GM12878 (cell line): Measurements from ENCODE around the gene NMT1. TPM values are rescaled to one million over a fixed set of nuclear protein-coding genes. Genes with fewer than 3 reads are reported as not detected.

Source experiments
- ATAC-seq: fragments of 200-7000 bp; cut with Tn5 transposase; 3 replicates; pipeline ENCODE4 v1.9.1; 2020; ENCODE audit warnings: mild to moderate bottlenecking, moderate library complexity
- BruUV-seq: library from RNA; stranded (reverse); fragments of 400-500 nt; replicated peaks from 2 replicates; lab custom pipeline; 2021; lab: Mats Ljungman, UMichigan
- CTCF ChIA-PET: fragments of 300-600 bp; sonication (Branson Sonifier 250); formaldehyde crosslinking; extraction: SDS; loops from one replicate; lab custom pipeline; 2021; ENCODE audit warnings: inconsistent platforms; lab: Yijun Ruan, JAX
- POLR2A ChIA-PET: fragments of 350-600 bp; formaldehyde crosslinking; extraction: SDS; loops from one replicate; lab custom pipeline; 2021; ENCODE audit warnings: inconsistent platforms; lab: Charles Lee
- RAD21 ChIA-PET: fragments of 300-600 bp; sonication (Branson Sonifier 250); formaldehyde crosslinking; loops from one replicate; lab custom pipeline; 2023; ENCODE audit warnings: antibody characterized with exemption; ENCODE audit not compliant: unreplicated experiment; lab: Charles Lee
- SMC1A ChIA-PET: fragments of 300-600 bp; sonication (Branson Sonifier 250); formaldehyde crosslinking; loops from one replicate; lab custom pipeline; 2023; ENCODE audit not compliant: unreplicated experiment, uncharacterized antibody; lab: Charles Lee
- DNase-seq: peaks from one replicate; pipeline ENCODE4 v3.0.0-alpha.2; 2011; ENCODE audit warnings: low read depth, low spot score
- FAIRE-seq: peaks from 3 replicates; lab custom pipeline; 2011; peaks lifted over from hg19 to GRCh38; lab: Jason Lieb, UNC
- H2AFZ ChIP-seq: 2 replicates; pipeline ENCODE4 v1.6.0; 2011; ENCODE audit warnings: low read depth, low read length, control low read depth; ENCODE audit not compliant: control insufficient read depth
- H3K27ac ChIP-seq: 2 replicates; pipeline ENCODE4 v1.5.1; 2011; ENCODE audit warnings: control low read depth; ENCODE audit not compliant: control insufficient read depth, insufficient read depth
- H3K27me3 ChIP-seq, 2 experiments: replicated peaks in 1 of 2; 2 replicates each; pipeline versions ENCODE4 v1.6.0 to v1.6.1; 2011; ENCODE audit warnings: low read length in 1 of 2; ENCODE audit not compliant: control insufficient read depth in 2 of 2, insufficient read depth in 2 of 2
- H3K36me3 ChIP-seq, 2 experiments: 2 replicates each; pipeline ENCODE4 v1.5.1; 2011; ENCODE audit warnings: low read length in 1 of 2; ENCODE audit not compliant: control insufficient read depth in 2 of 2, insufficient read depth in 2 of 2
- H3K4me1 ChIP-seq: 2 replicates; pipeline ENCODE4 v1.6.1; 2011; ENCODE audit warnings: mild to moderate bottlenecking, low read length, moderate library complexity, mixed read lengths; ENCODE audit not compliant: control insufficient read depth, insufficient read depth
- H3K4me2 ChIP-seq: 2 replicates; pipeline ENCODE4 v1.6.0; 2011; ENCODE audit warnings: control low read depth; ENCODE audit not compliant: control insufficient read depth, insufficient read depth
- H3K4me3 ChIP-seq: fragments of 200-600 bp; sonication (generic); 2 replicates; pipeline ENCODE4 v1.5.1; 2016
- H3K79me2 ChIP-seq: 2 replicates; pipeline ENCODE4 v1.6.0; 2011; ENCODE audit warnings: low read length; ENCODE audit not compliant: control insufficient read depth, insufficient read depth
- H3K9ac ChIP-seq: 2 replicates; pipeline ENCODE4 v1.8.0; 2011; ENCODE audit warnings: low read length, control low read depth, mixed read lengths; ENCODE audit not compliant: control insufficient read depth, insufficient read depth
- H3K9me3 ChIP-seq: replicated peaks from 3 replicates; pipeline ENCODE4 v1.5.1; 2011; ENCODE audit warnings: mild to moderate bottlenecking, low read length; ENCODE audit not compliant: control insufficient read depth, insufficient read depth
- H4K20me1 ChIP-seq: 2 replicates; pipeline ENCODE4 v1.6.0; 2011; ENCODE audit not compliant: control insufficient read depth, insufficient read depth
- BACH1 ChIP-seq: fragments of 450-650 bp; IDR thresholded peaks from 2 replicates; pipeline ENCODE4 v1.6.1; 2017; ENCODE audit warnings: mild to moderate bottlenecking, borderline replicate concordance
- CEBPB ChIP-seq, 2 experiments: fragments of 150-350 bp in 1 of 2; IDR thresholded peaks; 2 replicates each; pipeline ENCODE4 v1.6.1; 2012 to 2014; ENCODE audit warnings: low read depth in 2 of 2, low read length in 2 of 2, borderline replicate concordance in 1 of 2, inconsistent platforms in 1 of 2
- CTCF ChIP-seq, 3 experiments: IDR thresholded peaks in 2 of 3; conservative IDR thresholded peaks in 1 of 3; 2 replicates each; pipeline ENCODE4 v1.5.1; 2011; ENCODE audit warnings: low read depth in 3 of 3, low read length in 3 of 3, mild to moderate bottlenecking in 3 of 3, control low read depth in 2 of 3, moderate library complexity in 2 of 3, inconsistent platforms in 1 of 3, mixed read lengths in 1 of 3; ENCODE audit not compliant: control insufficient read depth in 2 of 3, insufficient read depth in 1 of 3; ENCODE audit errors: extremely low read depth in 1 of 3
- EP300 ChIP-seq, 2 experiments: fragments of 150-350 bp in 1 of 2; IDR thresholded peaks; 2 replicates each; pipeline ENCODE4 v1.6.1; 2011 to 2012; ENCODE audit warnings: low read depth in 2 of 2, low read length in 2 of 2, borderline replicate concordance in 1 of 2, improper control_type of control experiment in 1 of 2, inconsistent platforms in 1 of 2; ENCODE audit not compliant: control insufficient read depth in 1 of 2
- MXI1 ChIP-seq: fragments of 150-350 bp; IDR thresholded peaks from 2 replicates; pipeline ENCODE4 v1.6.1; 2011; ENCODE audit warnings: low read depth, mild to moderate bottlenecking, inconsistent platforms, low read length, improper control_type of control experiment
- STAT3 ChIP-seq: IDR thresholded peaks from 2 replicates; pipeline ENCODE4 v1.6.1; 2011; ENCODE audit warnings: low read depth, low read length, improper control_type of control experiment
- WGBS: methylation state at CpG from one replicate; pipeline ENCODE4 v1.1.6; 2016; ENCODE audit warnings: low lambda C conversion rate; ENCODE audit not compliant: insufficient replicate concordance, insufficient coverage; ENCODE audit errors: missing lambda C conversion rate; 5-methylcytosine and 5-hydroxymethylcytosine counted together
- in situ Hi-C: fragments of 300-500 bp; cut with MboI; formaldehyde crosslinking; loops from 9 replicates; pipeline ENCODE4 v1.14.3; 2018; ENCODE audit warnings: mixed read lengths
- intact Hi-C: fragments of 100-400 bp; cut with micrococcal nuclease; formaldehyde crosslinking; loops from one replicate; pipeline ENCODE4 v1.14.2; 2022; ENCODE audit not compliant: unreplicated experiment
- polyA plus RNA-seq, 11 experiments: library from polyadenylated mRNA; depleted of rRNA in 4 of 11; unstranded in 6 of 11; stranded (reverse) in 5 of 11; fragments of >200 nt; fragmentation: Nextera tagmentation in 4 of 11; fragmentation: Illumina TruSeq in 1 of 11; extraction: Ambion mirVana in 4 of 11; extraction: Trizol in 1 of 11; gene quantifications; 1 replicate in 1 of 11; 2 replicates in 10 of 11; pipeline versions ENCODE4 v1.2.1 to v1.2.3, GENCODE V29; 2011 to 2016; ENCODE audit warnings: inconsistent platforms in 2 of 11, missing spikeins in 2 of 11, low read depth in 1 of 11
- total RNA-seq, 4 experiments: library from RNA; depleted of rRNA in 3 of 4; stranded (reverse); fragments of >200 nt in 3 of 4; fragmentation: Illumina TruSeq in 1 of 4; extraction: Trizol in 1 of 4; gene quantifications; 2 replicates each; pipeline versions ENCODE4 v1.2.1 to v1.2.3, GENCODE V29; 2013 to 2021
- TF ChIP-seq, protein P1 (sequence below): IDR thresholded peaks from 2 replicates; pipeline ENCODE4 v1.6.1; 2012; ENCODE audit warnings: low read depth, low read length, improper control_type of control experiment
- TF ChIP-seq, protein P2 (sequence below): IDR thresholded peaks from 2 replicates; pipeline ENCODE4 v1.6.1; 2012; ENCODE audit warnings: low read depth, low read length, improper control_type of control experiment

The NMT1 gene
- total and polyA plus RNA-seq, 10 of the 15 experiments (the other 5 are each of a cell fraction or from before 2014, with no cell fraction given): 96.7 to 395 (median 222) TPM

- RAD21 ChIA-PET: no interaction called here
- Histone ChIP-seq H3K4me1 (peaks cover 8% of the 10 kb centered on the region), H3K4me3 (peak within 1 kb of the TSS; percentile 98), H3K27ac (0 out of 2 replicates have a peak within 1 kb of the TSS, but pooled peaks have one; percentile 35), H3K79me2 (peaks cover 4% of the 10 kb centered on the region), H3K9me3 (no peaks in the 10 kb centered on the region), H3K4me2 (peak within 1 kb of the TSS; percentile 99), H2AFZ (peak within 1 kb of the TSS; percentile 76), H3K9ac (peak within 1 kb of the TSS; percentile 11; the same call in 1 of the 2 replicates), H3K36me3 (no peaks in the 10 kb centered on the region), H3K27me3 (no peaks in the 10 kb centered on the region), H4K20me1 (no peaks in the 10 kb centered on the region)
- SMC1A ChIA-PET: no interaction called here
- 3% methylated on average over 23 of the region's 36 CpGs for WGBS
- BruUV-seq: no TSS peak
- CTCF ChIA-PET: interaction anchor here (0.9 to 9.4 kb wide), 7 partner anchors 27 to 357 kb away, joined by 3 to 291 read pairs (median 4); no protein-coding TSS in a partner anchor
- POLR2A ChIA-PET: no interaction called here
- TF ChIP-seq, protein P1, sequence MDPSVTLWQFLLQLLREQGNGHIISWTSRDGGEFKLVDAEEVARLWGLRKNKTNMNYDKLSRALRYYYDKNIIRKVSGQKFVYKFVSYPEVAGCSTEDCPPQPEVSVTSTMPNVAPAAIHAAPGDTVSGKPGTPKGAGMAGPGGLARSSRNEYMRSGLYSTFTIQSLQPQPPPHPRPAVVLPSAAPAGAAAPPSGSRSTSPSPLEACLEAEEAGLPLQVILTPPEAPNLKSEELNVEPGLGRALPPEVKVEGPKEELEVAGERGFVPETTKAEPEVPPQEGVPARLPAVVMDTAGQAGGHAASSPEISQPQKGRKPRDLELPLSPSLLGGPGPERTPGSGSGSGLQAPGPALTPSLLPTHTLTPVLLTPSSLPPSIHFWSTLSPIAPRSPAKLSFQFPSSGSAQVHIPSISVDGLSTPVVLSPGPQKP: no peak
- no peak for TF ChIP-seq CTCF (IDR thresholded peaks at IDR 0.05 in 2 of 3, conservative IDR thresholded peaks at IDR 0.05 in 1 of 3; ENCODE audit: control insufficient read depth in 2 of 3, extremely low read depth in 1 of 3, insufficient read depth in 1 of 3, low read depth in 3 of 3, low read length in 3 of 3)
- TF ChIP-seq CEBPB (IDR thresholded peaks at IDR 0.05; ENCODE audit: borderline replicate concordance in 1 of 2, low read depth in 2 of 2, low read length in 2 of 2): no peak
- TF ChIP-seq BACH1: no peak
- no peak for TF ChIP-seq MXI1
- TF ChIP-seq EP300 (IDR thresholded peaks at IDR 0.05; ENCODE audit: borderline replicate concordance in 1 of 2, control insufficient read depth in 1 of 2, low read depth in 2 of 2, low read length in 2 of 2): no peak
- no peak for TF ChIP-seq STAT3
- TF ChIP-seq, protein P2, sequence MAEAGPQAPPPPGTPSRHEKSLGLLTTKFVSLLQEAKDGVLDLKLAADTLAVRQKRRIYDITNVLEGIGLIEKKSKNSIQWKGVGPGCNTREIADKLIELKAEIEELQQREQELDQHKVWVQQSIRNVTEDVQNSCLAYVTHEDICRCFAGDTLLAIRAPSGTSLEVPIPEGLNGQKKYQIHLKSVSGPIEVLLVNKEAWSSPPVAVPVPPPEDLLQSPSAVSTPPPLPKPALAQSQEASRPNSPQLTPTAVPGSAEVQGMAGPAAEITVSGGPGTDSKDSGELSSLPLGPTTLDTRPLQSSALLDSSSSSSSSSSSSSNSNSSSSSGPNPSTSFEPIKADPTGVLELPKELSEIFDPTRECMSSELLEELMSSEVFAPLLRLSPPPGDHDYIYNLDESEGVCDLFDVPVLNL: no peak
- intact Hi-C loops: loop anchor here (2.0 kb wide), 2 partner anchors 109 to 357 kb away; no protein-coding TSS in a partner anchor
- DNase-seq: no peak
- in situ Hi-C loops: no loop called here
- FAIRE-seq: no peak
- no peak for ATAC-seq
Observed at GRCh38 chr17:45132320-45132571, 71.1 kb downstream of the NMT1 start, which contains the start of gene PLCD3. Gene PLCD3, minus strand, starts transcription at chr17:45132515. Its CDS starts 105 bp downstream, at chr17:45132410.
